GM12878 (cell line): Measurements from ENCODE around the gene LMF1. TPM values are rescaled to one million over a fixed set of nuclear protein-coding genes. Genes with fewer than 3 reads are reported as not detected.

ENCODE experiments used
- ATAC-seq: fragments of 200-7000 bp; cut with Tn5 transposase; 3 replicates; pipeline ENCODE4 v1.9.1; 2020; ENCODE audit warnings: mild to moderate bottlenecking, moderate library complexity
- BruUV-seq: library from RNA; stranded (reverse); fragments of 400-500 nt; replicated peaks from 2 replicates; lab custom pipeline; 2021; lab: Mats Ljungman, UMichigan
- CTCF ChIA-PET: fragments of 300-600 bp; sonication (Branson Sonifier 250); formaldehyde crosslinking; extraction: SDS; loops from one replicate; lab custom pipeline; 2021; ENCODE audit warnings: inconsistent platforms; lab: Yijun Ruan, JAX
- POLR2A ChIA-PET: fragments of 350-600 bp; formaldehyde crosslinking; extraction: SDS; loops from one replicate; lab custom pipeline; 2021; ENCODE audit warnings: inconsistent platforms; lab: Charles Lee
- RAD21 ChIA-PET: fragments of 300-600 bp; sonication (Branson Sonifier 250); formaldehyde crosslinking; loops from one replicate; lab custom pipeline; 2023; ENCODE audit warnings: antibody characterized with exemption; ENCODE audit not compliant: unreplicated experiment; lab: Charles Lee
- SMC1A ChIA-PET: fragments of 300-600 bp; sonication (Branson Sonifier 250); formaldehyde crosslinking; loops from one replicate; lab custom pipeline; 2023; ENCODE audit not compliant: unreplicated experiment, uncharacterized antibody; lab: Charles Lee
- DNase-seq: peaks from one replicate; pipeline ENCODE4 v3.0.0-alpha.2; 2011; ENCODE audit warnings: low read depth, low spot score
- FAIRE-seq: peaks from 3 replicates; lab custom pipeline; 2011; peaks lifted over from hg19 to GRCh38; lab: Jason Lieb, UNC
- H2AFZ ChIP-seq: 2 replicates; pipeline ENCODE4 v1.6.0; 2011; ENCODE audit warnings: low read depth, low read length, control low read depth; ENCODE audit not compliant: control insufficient read depth
- H3K27ac ChIP-seq: 2 replicates; pipeline ENCODE4 v1.5.1; 2011; ENCODE audit warnings: control low read depth; ENCODE audit not compliant: control insufficient read depth, insufficient read depth
- H3K27me3 ChIP-seq, 2 experiments: replicated peaks in 1 of 2; 2 replicates each; pipeline versions ENCODE4 v1.6.0 to v1.6.1; 2011; ENCODE audit warnings: low read length in 1 of 2; ENCODE audit not compliant: control insufficient read depth in 2 of 2, insufficient read depth in 2 of 2
- H3K36me3 ChIP-seq, 2 experiments: 2 replicates each; pipeline ENCODE4 v1.5.1; 2011; ENCODE audit warnings: low read length in 1 of 2; ENCODE audit not compliant: control insufficient read depth in 2 of 2, insufficient read depth in 2 of 2
- H3K4me1 ChIP-seq: 2 replicates; pipeline ENCODE4 v1.6.1; 2011; ENCODE audit warnings: mild to moderate bottlenecking, low read length, moderate library complexity, mixed read lengths; ENCODE audit not compliant: control insufficient read depth, insufficient read depth
- H3K4me2 ChIP-seq: 2 replicates; pipeline ENCODE4 v1.6.0; 2011; ENCODE audit warnings: control low read depth; ENCODE audit not compliant: control insufficient read depth, insufficient read depth
- H3K4me3 ChIP-seq: fragments of 200-600 bp; sonication (generic); 2 replicates; pipeline ENCODE4 v1.5.1; 2016
- H3K79me2 ChIP-seq: 2 replicates; pipeline ENCODE4 v1.6.0; 2011; ENCODE audit warnings: low read length; ENCODE audit not compliant: control insufficient read depth, insufficient read depth
- H3K9ac ChIP-seq: 2 replicates; pipeline ENCODE4 v1.8.0; 2011; ENCODE audit warnings: low read length, control low read depth, mixed read lengths; ENCODE audit not compliant: control insufficient read depth, insufficient read depth
- H3K9me3 ChIP-seq: replicated peaks from 3 replicates; pipeline ENCODE4 v1.5.1; 2011; ENCODE audit warnings: mild to moderate bottlenecking, low read length; ENCODE audit not compliant: control insufficient read depth, insufficient read depth
- H4K20me1 ChIP-seq: 2 replicates; pipeline ENCODE4 v1.6.0; 2011; ENCODE audit not compliant: control insufficient read depth, insufficient read depth
- ASH2L ChIP-seq: fragments of 300-600, 200-600 bp; sonication (generic); IDR thresholded peaks from 2 replicates; pipeline ENCODE4 v1.6.1; 2017; ENCODE audit warnings: low read depth, mild to moderate bottlenecking, borderline replicate concordance
- BRCA1 ChIP-seq: IDR thresholded peaks from 2 replicates; pipeline ENCODE4 v1.6.1; 2011; ENCODE audit warnings: low read depth, low read length, improper control_type of control experiment
- FOXM1 ChIP-seq: IDR thresholded peaks from 2 replicates; pipeline ENCODE4 v1.6.1; 2012; ENCODE audit warnings: low read depth, mild to moderate bottlenecking, inconsistent platforms, low read length, moderate library complexity
- IKZF2 ChIP-seq, 2 experiments: fragments of 450-650 bp; IDR thresholded peaks; 2 replicates each; pipeline ENCODE4 v1.6.1; 2017; ENCODE audit warnings: mild to moderate bottlenecking in 2 of 2, moderate library complexity in 2 of 2
- JUNB ChIP-seq: IDR thresholded peaks from 2 replicates; pipeline ENCODE4 v1.6.1; 2016; ENCODE audit warnings: antibody characterized with exemption, mild to moderate bottlenecking
- MEF2B ChIP-seq: fragments of 450-650 bp; IDR thresholded peaks from 2 replicates; pipeline ENCODE4 v1.6.1; 2018; ENCODE audit warnings: mild to moderate bottlenecking, moderate library complexity; ENCODE audit not compliant: partially characterized antibody, poor library complexity, severe bottlenecking
- NR2F1 ChIP-seq: fragments of 450-650 bp; conservative IDR thresholded peaks from 2 replicates; pipeline ENCODE4 v1.6.1; 2017; ENCODE audit warnings: mild to moderate bottlenecking
- POLR2AphosphoS2 ChIP-seq: IDR thresholded peaks from 2 replicates; pipeline ENCODE4 v1.6.1; 2011; ENCODE audit warnings: low read depth, mild to moderate bottlenecking, low read length, improper control_type of control experiment, moderate library complexity
- POLR2AphosphoS5 ChIP-seq: IDR thresholded peaks from 2 replicates; pipeline ENCODE4 v1.6.1; 2011; ENCODE audit warnings: mild to moderate bottlenecking, low read length, inconsistent platforms
- TARDBP ChIP-seq: IDR thresholded peaks from 2 replicates; pipeline ENCODE4 v1.6.1; 2016; ENCODE audit warnings: borderline replicate concordance
- WGBS: methylation state at CpG from one replicate; pipeline ENCODE4 v1.1.6; 2016; ENCODE audit warnings: low lambda C conversion rate; ENCODE audit not compliant: insufficient replicate concordance, insufficient coverage; ENCODE audit errors: missing lambda C conversion rate; 5-methylcytosine and 5-hydroxymethylcytosine counted together
- in situ Hi-C: fragments of 300-500 bp; cut with MboI; formaldehyde crosslinking; loops from 9 replicates; pipeline ENCODE4 v1.14.3; 2018; ENCODE audit warnings: mixed read lengths
- intact Hi-C: fragments of 100-400 bp; cut with micrococcal nuclease; formaldehyde crosslinking; loops from one replicate; pipeline ENCODE4 v1.14.2; 2022; ENCODE audit not compliant: unreplicated experiment
- polyA plus RNA-seq, 11 experiments: library from polyadenylated mRNA; depleted of rRNA in 4 of 11; unstranded in 6 of 11; stranded (reverse) in 5 of 11; fragments of >200 nt; fragmentation: Nextera tagmentation in 4 of 11; fragmentation: Illumina TruSeq in 1 of 11; extraction: Ambion mirVana in 4 of 11; extraction: Trizol in 1 of 11; gene quantifications; 1 replicate in 1 of 11; 2 replicates in 10 of 11; pipeline versions ENCODE4 v1.2.1 to v1.2.3, GENCODE V29; 2011 to 2016; ENCODE audit warnings: inconsistent platforms in 2 of 11, missing spikeins in 2 of 11, low read depth in 1 of 11
- total RNA-seq, 4 experiments: library from RNA; depleted of rRNA in 3 of 4; stranded (reverse); fragments of >200 nt in 3 of 4; fragmentation: Illumina TruSeq in 1 of 4; extraction: Trizol in 1 of 4; gene quantifications; 2 replicates each; pipeline versions ENCODE4 v1.2.1 to v1.2.3, GENCODE V29; 2013 to 2021

Gene LMF1
- total and polyA plus RNA-seq, 10 of the 15 experiments (the other 5 are each of a cell fraction or from before 2014, with no cell fraction given), result 0.18 to 3.2 (median 1.4) TPM; not detected in 1

DNA sequence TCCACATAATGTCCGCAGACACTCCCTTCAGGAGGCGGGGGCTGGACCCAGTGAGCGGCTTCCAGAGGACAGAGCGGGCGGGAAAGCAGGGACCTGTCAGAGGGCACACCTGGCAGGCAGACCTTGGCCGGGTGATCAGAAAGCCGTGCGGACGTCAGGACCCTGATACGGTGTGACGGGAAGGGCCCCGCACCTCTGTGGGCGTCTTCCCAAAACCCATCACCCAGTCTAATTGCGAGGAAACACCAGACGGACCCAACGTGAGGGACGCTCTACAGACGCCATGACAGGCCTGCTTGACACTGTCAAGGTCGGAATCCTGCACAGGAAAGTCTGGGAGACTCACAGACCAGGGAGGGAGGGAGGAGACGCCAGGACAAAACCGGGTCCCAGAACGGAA, 8.4 kb downstream of the LMF1 start:
- no TSS peak for BruUV-seq
- POLR2A ChIA-PET, result no interaction called here
- no peaks in the 10 kb centered on the region for H3K27me3 ChIP-seq
- in situ Hi-C loops (no loop called here), intact Hi-C loops (no loop called here)
- H3K9me3 ChIP-seq, result no peaks in the 10 kb centered on the region; the same call in 2 of the 3 replicates
- no peak overlapping the region for H2AFZ ChIP-seq
- CTCF ChIA-PET, result no interaction called here
- no peak overlapping the region for H3K9ac ChIP-seq
- TF ChIP-seq TARDBP, result no peak
- no peak for TF ChIP-seq MEF2B
- TF ChIP-seq POLR2AphosphoS5, result no peak
- TF ChIP-seq NR2F1, result no peak
- TF ChIP-seq BRCA1, result no peak
- TF ChIP-seq ASH2L, result no peak
- no peak for TF ChIP-seq IKZF2 (IDR thresholded peaks at IDR 0.05)
- no peak for TF ChIP-seq FOXM1
- no peak for TF ChIP-seq JUNB
- TF ChIP-seq POLR2AphosphoS2, result no peak
- H3K79me2 ChIP-seq, result no peaks in the 10 kb centered on the region
- H3K36me3 ChIP-seq, result no peaks in the 10 kb centered on the region
- FAIRE-seq (no peak), DNase-seq (no peak), ATAC-seq (no peak)
- 89% methylated on average over 22 of the region's 22 CpGs for WGBS
- H4K20me1 ChIP-seq, result no peaks in the 10 kb centered on the region
- H3K4me2 ChIP-seq, result no peak overlapping the region
- no peak overlapping the region for H3K27ac ChIP-seq
- RAD21 ChIA-PET, result no interaction called here
- H3K4me3 ChIP-seq, result no peak overlapping the region
- no peaks in the 10 kb centered on the region for H3K4me1 ChIP-seq
- SMC1A ChIA-PET, result no interaction called here
